Epithelial cell of proximal tubule (primary cell): ENCODE results near the gene GPC5. TPM values are rescaled to one million over a fixed set of nuclear protein-coding genes. Genes with fewer than 3 reads are reported as not detected.

ENCODE experiments used
- DNase-seq: peaks from one replicate; pipeline ENCODE4 v3.0.0-alpha.2; 2011; ENCODE audit warnings: low read depth
- H3K4me3 ChIP-seq: 2 replicates; pipeline ENCODE4 v1.5.1; 2011; ENCODE audit warnings: low read depth, mild to moderate bottlenecking, low read length
- total RNA-seq: library from RNA; depleted of rRNA; stranded (reverse); fragments of >200 nt; gene quantifications from 2 replicates; pipeline ENCODE4 v1.2.3, GENCODE V29; 2015
- TF ChIP-seq, protein P1 (sequence below): conservative IDR thresholded peaks from 2 replicates; pipeline ENCODE4 v1.5.1; 2012; ENCODE audit warnings: low read depth, mild to moderate bottlenecking, low read length

The GPC5 gene
- total RNA-seq, 1 donor from 2014 or later = not detected

DNA sequence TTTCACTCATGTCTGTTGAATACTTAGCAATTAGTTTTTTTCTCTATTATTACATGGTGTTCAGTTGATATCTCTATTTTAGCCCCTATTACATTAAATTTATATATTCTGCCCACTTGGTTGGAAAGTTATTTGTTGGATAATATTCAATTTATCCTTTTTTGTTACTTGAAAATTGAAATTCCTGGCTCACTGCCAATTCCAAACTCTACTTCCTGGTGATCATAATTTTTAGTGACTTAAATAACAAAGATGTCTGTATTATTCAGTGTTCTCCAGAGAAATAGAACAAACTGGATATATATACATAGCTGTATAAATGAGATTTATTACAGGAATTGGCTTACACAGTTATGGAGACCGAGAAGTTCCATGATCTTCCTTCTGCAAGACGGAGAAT lies 93.6 kb downstream of the GPC5 start:
- no peak for DNase-seq
- no peak overlapping the region for H3K4me3 ChIP-seq
- TF ChIP-seq, protein P1, sequence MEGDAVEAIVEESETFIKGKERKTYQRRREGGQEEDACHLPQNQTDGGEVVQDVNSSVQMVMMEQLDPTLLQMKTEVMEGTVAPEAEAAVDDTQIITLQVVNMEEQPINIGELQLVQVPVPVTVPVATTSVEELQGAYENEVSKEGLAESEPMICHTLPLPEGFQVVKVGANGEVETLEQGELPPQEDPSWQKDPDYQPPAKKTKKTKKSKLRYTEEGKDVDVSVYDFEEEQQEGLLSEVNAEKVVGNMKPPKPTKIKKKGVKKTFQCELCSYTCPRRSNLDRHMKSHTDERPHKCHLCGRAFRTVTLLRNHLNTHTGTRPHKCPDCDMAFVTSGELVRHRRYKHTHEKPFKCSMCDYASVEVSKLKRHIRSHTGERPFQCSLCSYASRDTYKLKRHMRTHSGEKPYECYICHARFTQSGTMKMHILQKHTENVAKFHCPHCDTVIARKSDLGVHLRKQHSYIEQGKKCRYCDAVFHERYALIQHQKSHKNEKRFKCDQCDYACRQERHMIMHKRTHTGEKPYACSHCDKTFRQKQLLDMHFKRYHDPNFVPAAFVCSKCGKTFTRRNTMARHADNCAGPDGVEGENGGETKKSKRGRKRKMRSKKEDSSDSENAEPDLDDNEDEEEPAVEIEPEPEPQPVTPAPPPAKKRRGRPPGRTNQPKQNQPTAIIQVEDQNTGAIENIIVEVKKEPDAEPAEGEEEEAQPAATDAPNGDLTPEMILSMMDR = no peak

DNA sequence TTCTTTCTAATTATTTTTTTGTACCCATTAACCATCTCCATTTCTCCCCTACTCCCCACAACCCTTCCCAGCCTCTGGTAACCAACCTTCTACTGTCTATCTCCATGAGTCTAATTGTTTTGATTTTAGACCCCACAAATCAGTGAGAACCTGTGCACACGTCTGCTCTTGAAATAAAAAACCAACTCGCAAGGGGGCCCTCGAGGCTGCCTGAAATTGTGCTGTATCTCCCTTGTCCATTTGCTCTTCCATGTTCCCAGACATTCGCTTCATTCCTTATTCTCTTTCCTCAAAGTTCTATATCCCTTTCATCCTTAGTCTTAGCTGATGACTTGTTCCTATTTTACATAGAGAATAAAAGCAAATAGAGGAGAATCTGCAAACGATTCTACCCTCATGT lies 95.0 kb downstream of the GPC5 start:
- no peak overlapping the region for H3K4me3 ChIP-seq
- TF ChIP-seq, protein P1 = no peak
- DNase-seq = no peak

DNA sequence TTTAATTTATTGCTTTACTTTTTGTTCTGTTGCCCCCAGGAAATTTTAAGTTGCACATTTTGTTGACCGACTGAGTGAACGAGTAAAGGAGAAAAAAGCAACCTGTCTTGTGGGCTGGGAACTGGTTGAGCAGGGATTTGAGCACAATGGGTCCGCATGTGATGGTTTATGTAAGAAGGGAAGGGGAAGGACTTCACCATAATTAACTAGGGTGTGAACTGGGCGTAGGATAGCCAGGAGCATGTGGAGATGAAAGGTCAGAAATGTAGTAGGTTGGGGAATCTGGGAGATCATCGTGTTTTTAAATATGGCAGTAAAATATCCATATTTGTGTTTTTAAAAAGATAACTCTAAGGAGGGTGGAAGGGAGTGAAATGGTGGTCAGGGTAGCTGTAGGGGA lies 99.9 kb downstream of the GPC5 start:
- no peak for DNase-seq
- TF ChIP-seq, protein P1 = no peak
- no peak overlapping the region for H3K4me3 ChIP-seq

DNA sequence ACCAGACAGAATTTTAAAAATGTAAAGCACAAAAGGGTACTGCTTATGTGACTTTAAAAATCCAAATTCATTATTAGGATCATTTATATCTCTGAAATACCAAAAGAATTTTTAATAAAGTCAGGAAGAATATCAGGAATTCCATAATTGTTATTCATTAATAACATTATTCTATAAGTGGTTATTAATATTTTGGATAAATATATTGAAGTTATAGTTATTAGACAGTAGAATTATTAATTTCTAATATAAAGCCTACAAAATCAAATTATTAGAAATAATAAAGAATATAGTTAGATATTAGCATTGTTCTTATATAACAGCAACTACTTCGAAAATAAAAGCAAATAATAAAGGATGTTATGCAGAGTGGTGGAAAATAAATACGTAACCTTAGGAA lies 105.8 kb downstream of the GPC5 start:
- TF ChIP-seq, protein P1 = no peak
- no peak overlapping the region for H3K4me3 ChIP-seq
- DNase-seq = no peak

DNA sequence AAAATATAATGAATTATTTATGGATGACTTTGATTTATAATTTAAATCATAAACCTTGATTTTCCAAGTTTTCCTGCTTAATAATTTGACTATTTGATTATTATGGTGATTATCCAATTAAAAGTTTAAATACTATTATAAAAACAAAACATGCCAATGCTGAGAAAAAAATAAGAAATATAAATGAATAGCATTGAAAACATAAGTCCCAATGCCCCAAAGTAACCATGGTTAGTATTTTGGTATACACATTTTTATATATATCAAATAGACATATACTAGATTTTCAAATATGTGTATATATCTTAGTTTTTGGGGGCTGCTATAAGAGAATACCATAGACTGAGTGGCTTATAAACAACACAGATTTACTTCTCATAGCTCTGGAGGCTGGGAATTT lies 108.3 kb downstream of the GPC5 start:
- no peak for DNase-seq
- TF ChIP-seq, protein P1 = no peak
- H3K4me3 ChIP-seq = no peak overlapping the region

DNA sequence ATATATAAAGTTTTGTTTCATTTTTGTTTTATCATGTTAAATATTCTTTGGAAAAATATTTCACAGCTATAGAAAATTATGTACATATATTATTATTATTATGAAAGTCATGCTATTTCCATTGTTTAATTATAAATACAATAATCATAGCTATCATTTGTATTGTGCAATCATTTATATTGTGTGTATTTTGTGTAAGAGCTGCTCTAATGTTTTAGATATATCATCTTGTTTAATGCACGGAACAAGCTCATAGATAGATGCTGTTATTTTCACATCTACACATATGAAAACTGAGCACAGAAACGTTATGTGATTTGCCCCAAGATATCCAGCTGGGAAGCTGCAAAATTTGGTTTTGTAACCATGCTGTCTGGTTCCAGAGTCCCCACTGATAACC lies 111.6 kb downstream of the GPC5 start:
- H3K4me3 ChIP-seq = no peak overlapping the region
- TF ChIP-seq, protein P1 = no peak
- no peak for DNase-seq

DNA sequence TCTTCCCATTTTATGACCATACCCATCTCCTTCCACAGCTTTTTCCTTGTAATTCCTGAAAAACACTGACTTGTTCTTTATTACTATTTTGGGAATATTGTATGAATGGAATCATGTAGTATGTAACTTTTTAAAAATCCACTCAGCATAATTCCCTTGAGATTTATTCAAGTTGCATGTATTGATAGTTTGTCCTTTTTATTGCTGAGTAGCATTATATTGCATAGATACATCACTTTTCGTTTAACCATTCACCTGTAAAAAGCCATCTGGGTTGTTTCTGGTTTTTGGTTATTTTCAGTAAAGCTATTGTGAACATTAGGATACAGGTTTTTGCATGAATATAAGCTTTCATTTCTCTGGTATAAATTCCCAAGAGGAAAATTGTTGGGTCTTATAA lies 115.4 kb downstream of the GPC5 start:
- H3K4me3 ChIP-seq = no peak overlapping the region
- no peak for DNase-seq
- TF ChIP-seq, protein P1 = no peak
